Esophagus (tissue), 2 donors: Measurements from ENCODE around the gene RNF38. TPM values are rescaled to one million over a fixed set of nuclear protein-coding genes. Genes with fewer than 3 reads are reported as not detected.
"Not testable (repeated sequence)": the region's sequence is repeated elsewhere in the genome, so short reads cannot be mapped to it uniquely, and the experiment has no call there.

Experiments
- H3K27ac ChIP-seq, 2 donors: one replicate each; pipeline ENCODE4 v1.5.1; 2013; ENCODE audit warnings: low read depth in 2 of 2, mild to moderate bottlenecking in 2 of 2, inconsistent platforms in 1 of 2, low read length in 1 of 2, moderate library complexity in 1 of 2
- H3K27me3 ChIP-seq, 2 donors: one replicate each; pipeline ENCODE4 v1.6.1; 2013; ENCODE audit warnings: low read length in 2 of 2, control low read depth in 1 of 2, mild to moderate bottlenecking in 1 of 2; ENCODE audit not compliant: insufficient read depth in 2 of 2, control insufficient read depth in 1 of 2
- H3K36me3 ChIP-seq, 2 donors: one replicate each; pipeline ENCODE4 v1.6.1; 2013; ENCODE audit warnings: low read length in 1 of 2; ENCODE audit not compliant: control insufficient read depth in 2 of 2, insufficient read depth in 2 of 2
- H3K4me1 ChIP-seq, 2 donors: one replicate each; pipeline ENCODE4 v1.6.1; 2013; ENCODE audit warnings: low read length in 1 of 2; ENCODE audit not compliant: control insufficient read depth in 2 of 2, insufficient read depth in 2 of 2
- H3K4me3 ChIP-seq, 2 donors: one replicate each; pipeline ENCODE4 v1.5.1; 2013; ENCODE audit warnings: low read length in 2 of 2, mild to moderate bottlenecking in 2 of 2, low read depth in 1 of 2, moderate library complexity in 1 of 2
- H3K9me3 ChIP-seq, 2 donors: one replicate each; pipeline ENCODE4 v1.6.1; 2013; ENCODE audit warnings: mild to moderate bottlenecking in 2 of 2, low read depth in 1 of 2, low read length in 1 of 2, moderate library complexity in 1 of 2; ENCODE audit not compliant: control insufficient read depth in 2 of 2, insufficient read depth in 1 of 2
- WGBS, 2 donors: extraction: QIAGEN DNeasy Blood & Tissue Kit; methylation state at CpG; one replicate each; pipeline ENCODE4 v1.1.7; 2013; 5-methylcytosine and 5-hydroxymethylcytosine counted together
- polyA plus RNA-seq, 2 donors: library from polyadenylated mRNA; stranded (reverse); fragments of 200-250 nt; gene quantifications; one replicate each; pipeline ENCODE4 v1.2.3, GENCODE V29; 2013
- donor health status: healthy with polysubstance abuse.
- donor health status: Bipolar disorder and iron deficiency.

Gene RNF38
- polyA plus RNA-seq, 2 donors: 5.0 to 7.7 TPM

GRCh38 chr9:36306471-36307306, 93.4 kb downstream of the RNF38 start:
- Histone ChIP-seq H3K4me3 (no peak overlapping the region), H3K4me1 (peaks cover 0 to 3% of the 10 kb centered on the region in 2 donors), H3K36me3 (no peaks in the 10 kb centered on the region), H3K27ac (no peak overlapping the region), H3K9me3 (no peaks in the 10 kb centered on the region), H3K27me3 (no peaks in the 10 kb centered on the region)
- 47 to 63% methylated on average over 8 of the region's 8 CpGs for WGBS, 2 donors

GRCh38 chr9:36304366-36304765, 95.7 kb downstream of the RNF38 start:
- H3K4me3 ChIP-seq, H3K27me3 ChIP-seq, H3K27ac ChIP-seq, H3K36me3 ChIP-seq, H3K4me1 ChIP-seq, H3K9me3 ChIP-seq: not testable (repeated sequence)
- 46 to 73% methylated on average over 1 to 2 of the region's 2 CpGs for WGBS, 2 donors

GRCh38 chr9:36301227-36301626, 98.8 kb downstream of the RNF38 start:
- no peaks in the 10 kb centered on the region for H3K36me3 ChIP-seq
- H3K27me3 ChIP-seq: no peaks in the 10 kb centered on the region
- 75 to 95% methylated on average over 5 of the region's 5 CpGs for WGBS, 2 donors
- no peak overlapping the region for H3K27ac ChIP-seq
- H3K4me1 ChIP-seq: no peaks in the 10 kb centered on the region
- no peak overlapping the region for H3K4me3 ChIP-seq
- H3K9me3 ChIP-seq: no peaks in the 10 kb centered on the region

GRCh38 chr9:36298566-36298965, 101.5 kb downstream of the RNF38 start:
- H3K27ac ChIP-seq: no peak overlapping the region
- H3K4me3 ChIP-seq: no peak overlapping the region
- no peaks in the 10 kb centered on the region for H3K9me3 ChIP-seq
- no peaks in the 10 kb centered on the region for H3K4me1 ChIP-seq
- H3K36me3 ChIP-seq: no peaks in the 10 kb centered on the region
- 73 to 80% methylated on average over 3 of the region's 3 CpGs for WGBS, 2 donors
- no peaks in the 10 kb centered on the region for H3K27me3 ChIP-seq

- Histone ChIP-seq H3K36me3 (no peaks in the 10 kb centered on the region), H3K9me3 (no peaks in the 10 kb centered on the region), H3K4me3 (no peak overlapping the region), H3K27ac (peak overlapping the region; percentile 45 to 67), H3K27me3 (no peaks in the 10 kb centered on the region), H3K4me1 (no peaks in the 10 kb centered on the region)
- WGBS, 2 donors: 85 to 86% methylated on average over 2 of the region's 2 CpGs
Observed at GRCh38 chr9:36297798-36298197, 102.3 kb downstream of the RNF38 start.

GRCh38 chr9:36294996-36295395, 105.1 kb downstream of the RNF38 start:
- not testable (repeated sequence) for H3K36me3 ChIP-seq, H3K4me1 ChIP-seq, H3K27ac ChIP-seq, H3K4me3 ChIP-seq, H3K9me3 ChIP-seq, H3K27me3 ChIP-seq
- 88 to 95% methylated on average over 3 of the region's 3 CpGs for WGBS, 2 donors

- WGBS, 2 donors: 88 to 92% methylated on average over 5 of the region's 5 CpGs
Observed at GRCh38 chr9:36293918-36294317, 106.2 kb downstream of the RNF38 start.

GRCh38 chr9:36293171-36293570, 106.9 kb downstream of the RNF38 start:
- Histone ChIP-seq H3K4me1 (no peaks in the 10 kb centered on the region), H3K4me3 (no peak overlapping the region), H3K36me3 (no peaks in the 10 kb centered on the region), H3K27me3 (no peaks in the 10 kb centered on the region), H3K9me3 (no peaks in the 10 kb centered on the region), H3K27ac (peak overlapping the region in 1 of 2 donors; percentile 11)
- 90% methylated on average over 7 of the region's 7 CpGs for WGBS, 2 donors

More at GRCh38 chr9:36293918-36294317, 106.2 kb downstream of the RNF38 start:
- Histone ChIP-seq H3K27ac (no peak overlapping the region), H3K27me3 (no peaks in the 10 kb centered on the region), H3K9me3 (no peaks in the 10 kb centered on the region), H3K4me1 (no peaks in the 10 kb centered on the region), H3K4me3 (no peak overlapping the region), H3K36me3 (no peaks in the 10 kb centered on the region)

GRCh38 chr9:36292641-36293040, 107.4 kb downstream of the RNF38 start:
- H3K27ac ChIP-seq: no peak overlapping the region
- no peaks in the 10 kb centered on the region for H3K27me3 ChIP-seq
- H3K36me3 ChIP-seq: no peaks in the 10 kb centered on the region
- H3K4me1 ChIP-seq: no peaks in the 10 kb centered on the region
- whole genome bisulfite sequencing, 2 donors: 87 to 89% methylated on average over 12 of the region's 12 CpGs
- no peak overlapping the region for H3K4me3 ChIP-seq
- no peaks in the 10 kb centered on the region for H3K9me3 ChIP-seq

- H3K9me3 ChIP-seq: no peaks in the 10 kb centered on the region
- no peak overlapping the region for H3K4me3 ChIP-seq
- H3K27me3 ChIP-seq: no peaks in the 10 kb centered on the region
- H3K27ac ChIP-seq: no peak overlapping the region
- H3K4me1 ChIP-seq: no peaks in the 10 kb centered on the region
- WGBS, 2 donors: 86 to 94% methylated on average over 3 of the region's 3 CpGs
- no peaks in the 10 kb centered on the region for H3K36me3 ChIP-seq
Observed at GRCh38 chr9:36290996-36291395, 109.1 kb downstream of the RNF38 start.
